ENCODE results near the gene YY2.

- no peak for TF ChIP-seq CTCF (IDR thresholded peaks at IDR 0.05 in 4 of 5, conservative IDR thresholded peaks at IDR 0.05 in 1 of 5)
- no peak for TF ChIP-seq POLR2A (IDR thresholded peaks at IDR 0.05)
Observed at GRCh38 chrX:21845096-21845495, 10.7 kb upstream of the YY2 start.

Data from gastrocnemius medialis (tissue), 4 donors.